ENCODE data around the gene ZNF438. TPM values are rescaled to one million over a fixed set of nuclear protein-coding genes. Genes with fewer than 3 reads are reported as not detected.

ZNF438 gene
- total RNA-seq, 2 donors from 2014 or later, result 11.4 to 11.6 TPM

DNA sequence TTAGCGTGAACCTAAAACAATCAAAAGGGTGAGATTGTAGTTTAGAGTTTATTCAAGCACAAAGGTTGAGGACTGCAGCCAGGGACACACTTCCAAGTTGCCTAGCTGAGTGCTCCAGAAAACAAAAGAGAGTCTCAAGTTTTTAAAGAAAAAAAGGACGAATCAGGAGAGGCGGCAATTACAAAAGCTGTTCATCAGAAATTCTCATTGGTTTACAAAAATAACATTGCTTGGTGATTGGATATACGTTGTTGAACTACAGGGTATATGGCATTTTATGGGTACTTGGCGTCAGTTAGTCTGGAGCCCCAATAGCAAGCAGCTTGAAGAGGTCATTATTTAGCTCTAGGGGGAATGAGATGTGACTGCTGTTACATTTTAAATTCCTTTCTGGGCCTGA is 11.5 kb downstream of the ZNF438 start:
- DNase-seq (no peak), ATAC-seq (peak in 1 of 2 donors; percentile 64)
- intact Hi-C loops (cut with DNase I), result loop anchor here in 1 of 2 donors (10.0 kb wide), 2 partner anchors 45 to 105 kb away; no protein-coding TSS in a partner anchor

DNA sequence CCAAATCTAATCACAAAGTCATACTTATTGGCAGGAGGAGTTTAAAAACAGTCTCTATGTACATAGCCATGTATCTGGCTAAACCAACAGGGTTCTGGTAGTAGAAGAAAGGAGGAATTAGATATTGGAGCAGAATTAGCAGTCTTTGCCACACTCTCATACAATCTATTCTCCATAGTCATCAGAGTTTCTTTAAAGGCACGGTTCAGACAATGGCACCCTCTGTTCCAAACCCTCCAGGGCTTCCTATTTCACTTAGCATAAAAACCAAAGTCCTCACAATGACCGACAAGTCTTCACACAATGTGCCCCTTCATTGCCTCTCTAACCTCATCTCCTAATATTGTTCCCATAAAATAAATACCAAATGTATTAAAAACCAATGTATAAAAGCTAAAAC is 12.7 kb downstream of the ZNF438 start:
- intact Hi-C loops (cut with DNase I), result no loop called here
- DNase-seq, result no peak
- ATAC-seq, result peak in 1 of 2 donors; percentile 36

DNA sequence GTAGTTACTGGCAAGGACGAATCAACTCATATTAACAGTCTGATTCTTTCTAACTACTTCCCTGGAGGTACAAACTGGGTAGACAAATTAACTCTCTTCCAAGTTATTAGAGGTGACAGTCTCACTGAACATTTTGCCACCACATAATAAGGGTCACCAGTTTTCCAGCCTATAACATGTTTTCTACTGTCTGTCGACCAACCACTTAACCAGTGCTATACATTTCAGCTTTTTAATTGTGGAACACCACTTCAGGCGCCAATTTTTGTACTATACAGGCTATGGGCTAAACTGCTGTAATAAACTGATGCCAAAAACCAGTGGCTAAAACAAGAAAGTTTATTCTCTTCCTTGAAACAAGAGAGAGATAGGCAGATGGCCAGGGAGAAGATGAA is 13.3 kb downstream of the ZNF438 start:
- intact Hi-C loops (cut with DNase I), result no loop called here
- no peak for ATAC-seq
- DNase-seq, result no peak

DNA sequence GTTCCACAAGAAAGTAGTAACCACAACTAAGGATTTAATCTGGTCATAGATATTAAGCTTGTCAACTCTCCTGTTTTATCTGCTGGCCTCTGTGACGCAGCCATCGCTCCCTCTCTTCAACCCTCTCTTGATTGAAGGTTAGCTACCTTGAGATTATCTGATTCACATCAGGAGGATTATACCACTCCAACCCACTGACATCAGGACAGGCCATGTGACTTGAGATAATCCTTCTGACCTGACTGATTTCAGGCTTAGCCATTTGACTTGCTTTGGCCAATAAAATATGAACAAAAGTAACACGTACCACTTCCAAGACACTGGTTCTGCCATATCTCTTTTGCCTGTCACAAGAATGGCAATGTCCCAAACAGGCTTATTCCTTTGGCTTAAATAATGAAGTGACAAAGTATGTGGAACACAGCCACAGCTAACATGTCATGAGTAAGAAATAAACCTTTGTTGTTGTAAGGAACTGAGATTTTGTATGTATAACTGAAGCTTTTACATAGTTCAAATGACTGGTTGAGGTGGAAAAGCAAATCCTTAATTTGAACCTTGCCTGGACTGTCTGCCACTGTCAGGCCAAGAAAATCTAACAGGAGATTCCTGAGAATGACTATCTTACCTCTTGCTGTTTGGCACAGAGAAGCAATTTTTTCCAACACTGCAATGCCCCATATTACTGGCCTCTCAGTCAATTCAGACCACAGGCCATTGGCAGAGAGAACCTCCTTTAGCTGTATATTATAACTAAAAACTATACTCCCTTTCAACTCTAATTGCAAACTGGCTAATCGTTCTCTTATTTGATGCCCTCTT is 13.9 kb downstream of the ZNF438 start:
- intact Hi-C loops (cut with DNase I), result no loop called here
- ATAC-seq, result peak; percentile 48 to 52
- DNase-seq, result no peak

DNA sequence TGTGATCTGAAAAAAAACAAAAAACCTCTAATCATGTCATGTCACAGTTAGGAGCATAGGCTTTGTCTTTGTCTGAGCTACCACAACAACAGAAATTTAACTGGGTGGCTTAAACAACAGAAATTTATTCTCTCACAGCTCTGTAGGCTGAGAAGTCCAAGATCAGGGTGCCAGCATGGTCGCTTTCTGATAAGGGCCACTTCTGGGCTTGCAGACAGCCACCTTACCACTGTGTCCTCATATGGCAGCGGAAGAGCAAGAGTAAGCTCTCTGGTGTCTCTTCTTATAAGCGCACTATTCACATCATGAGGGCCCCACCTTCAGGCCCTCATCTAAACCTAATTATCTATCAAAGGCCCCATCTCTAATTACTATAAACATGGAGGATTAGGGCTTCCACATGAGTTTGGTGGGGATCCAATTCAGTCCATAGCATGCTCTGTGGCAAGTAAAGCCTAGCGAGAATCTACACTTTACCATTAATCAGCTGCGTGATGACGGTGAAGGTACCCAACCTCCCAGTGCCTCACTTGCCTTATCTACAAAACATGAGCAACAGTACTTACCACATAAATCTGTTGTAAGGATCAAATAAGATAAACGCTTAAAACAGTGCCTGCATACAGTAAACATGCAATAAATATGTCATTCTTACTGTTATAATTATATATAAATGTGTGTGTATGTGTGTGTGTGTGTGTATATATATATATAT is 17.3 kb downstream of the ZNF438 start:
- ATAC-seq, result no peak
- no peak for DNase-seq
- intact Hi-C loops (cut with DNase I), result no loop called here

DNA sequence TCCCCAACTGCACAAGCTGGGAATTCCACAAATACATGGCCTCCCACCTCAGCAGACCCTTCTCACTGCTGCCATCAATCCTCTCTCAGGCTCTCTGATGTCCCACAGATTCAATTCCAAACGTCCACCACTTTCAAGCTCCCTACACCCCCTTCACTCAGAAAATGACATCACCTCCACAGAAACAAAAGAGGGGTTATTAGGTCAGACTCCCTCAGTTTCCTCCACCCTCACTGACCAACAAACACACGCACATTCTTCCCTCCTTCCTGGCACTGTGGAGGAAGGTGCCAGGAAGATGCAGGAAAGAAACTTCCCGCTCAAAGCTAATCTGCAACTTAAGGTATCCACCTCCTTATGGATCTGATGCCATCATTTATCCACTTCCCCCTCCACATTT is 18.3 kb downstream of the ZNF438 start:
- ATAC-seq (no peak), DNase-seq (no peak)
- intact Hi-C loops (cut with DNase I), result no loop called here

DNA sequence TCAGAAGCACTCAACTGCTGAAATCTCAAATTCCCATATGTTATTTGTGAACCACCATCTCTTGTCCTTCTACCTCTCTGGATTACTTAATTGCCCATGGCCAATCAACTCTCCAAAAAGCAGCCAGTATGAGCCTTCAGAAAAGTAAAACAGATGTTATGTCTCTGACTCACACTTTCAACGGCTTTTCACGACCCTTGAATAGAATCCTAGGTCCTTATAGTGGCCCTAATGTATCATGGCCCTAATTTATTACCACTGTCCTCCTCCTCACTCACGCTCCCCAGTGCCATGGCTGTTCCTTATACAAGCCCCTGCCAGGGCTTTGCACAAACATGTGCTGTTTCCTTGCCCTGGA is 20.0 kb downstream of the ZNF438 start:
- DNase-seq, result no peak
- no peak for ATAC-seq
- intact Hi-C loops (cut with DNase I), result no loop called here

DNA sequence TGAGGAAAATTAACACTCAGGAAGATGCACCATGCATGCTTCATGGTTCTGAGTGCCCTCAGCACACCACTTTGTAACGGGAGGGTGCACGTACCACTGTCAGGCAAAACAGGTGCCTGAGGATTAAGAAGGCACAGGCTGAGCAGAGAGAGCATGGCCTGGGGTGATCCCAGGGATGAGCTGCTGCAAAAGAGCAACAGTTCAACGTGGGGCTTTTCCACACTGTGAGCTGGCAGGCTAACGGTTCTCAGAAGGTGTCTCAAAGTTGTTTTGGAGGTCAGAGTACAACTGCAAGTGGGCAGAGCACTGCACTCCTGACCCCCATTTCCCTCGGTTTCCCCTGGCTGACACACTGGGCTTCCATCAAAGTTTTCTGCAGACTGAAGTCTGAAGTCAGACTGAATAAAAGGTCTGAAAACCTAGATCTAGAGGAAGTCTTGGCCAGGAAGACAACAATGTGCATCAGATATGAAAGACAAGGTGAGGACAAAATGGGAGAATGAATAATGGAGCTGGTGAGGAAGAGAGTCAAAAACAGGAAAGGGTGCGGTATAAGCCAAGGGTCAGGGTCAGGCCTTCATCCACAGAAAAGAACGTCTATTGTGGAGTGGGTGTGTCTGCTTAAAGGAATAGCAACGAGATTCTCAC is 20.5 kb downstream of the ZNF438 start:
- DNase-seq, result no peak
- ATAC-seq, result peak in 1 of 2 donors; percentile 67

DNA sequence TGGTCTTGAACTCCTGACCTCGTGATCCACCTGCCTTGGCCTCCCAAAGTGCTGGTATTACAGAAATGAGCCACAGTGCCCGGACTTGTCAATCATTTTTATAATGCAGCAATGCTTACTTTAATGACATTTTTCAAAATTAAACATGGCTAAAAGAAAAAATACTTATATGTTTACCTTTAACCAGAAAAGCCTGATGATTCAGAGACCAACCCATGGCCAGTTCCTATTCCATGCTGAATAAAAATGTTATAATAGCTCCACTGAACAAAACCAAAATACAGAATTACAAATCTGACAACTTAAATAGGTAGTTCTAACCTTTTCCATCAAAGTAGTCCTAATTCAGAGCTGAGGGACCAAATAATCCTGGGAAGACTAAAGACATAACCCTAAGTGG is 21.6 kb downstream of the ZNF438 start:
- intact Hi-C loops (cut with DNase I), result no loop called here
- no peak for ATAC-seq
- no peak for DNase-seq

More for the DNA sequence above, 20.5 kb downstream of the ZNF438 start:
- intact Hi-C loops (cut with DNase I), result no loop called here

DNA sequence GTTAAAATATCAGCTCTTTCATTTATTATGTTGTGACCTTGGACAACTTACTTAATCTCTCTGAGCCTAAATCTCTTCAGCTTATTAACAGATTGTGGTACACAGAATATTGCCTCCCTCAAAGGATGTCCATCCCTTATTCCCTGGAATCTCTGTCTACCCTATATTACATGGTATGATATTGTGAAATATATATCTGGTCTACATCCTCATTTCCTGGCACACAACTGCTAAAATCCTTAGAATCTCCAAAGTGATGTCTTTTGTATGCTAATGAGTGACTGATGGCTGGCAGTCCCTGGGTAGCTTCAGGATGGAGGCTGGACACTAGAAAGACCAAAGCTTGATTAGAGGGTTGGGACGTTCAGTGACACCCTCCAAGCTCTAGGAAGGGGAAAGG is 25.8 kb downstream of the ZNF438 start:
- DNase-seq, result no peak
- ATAC-seq, result no peak
- intact Hi-C loops (cut with DNase I), result no loop called here

- peak in 1 of 2 donors; percentile 61 for ATAC-seq
- DNase-seq, result no peak
- intact Hi-C loops (cut with DNase I), result no loop called here
These were observed 27.0 kb downstream of the ZNF438 start for GRCh38 chr10:31004611-31005193.

DNA sequence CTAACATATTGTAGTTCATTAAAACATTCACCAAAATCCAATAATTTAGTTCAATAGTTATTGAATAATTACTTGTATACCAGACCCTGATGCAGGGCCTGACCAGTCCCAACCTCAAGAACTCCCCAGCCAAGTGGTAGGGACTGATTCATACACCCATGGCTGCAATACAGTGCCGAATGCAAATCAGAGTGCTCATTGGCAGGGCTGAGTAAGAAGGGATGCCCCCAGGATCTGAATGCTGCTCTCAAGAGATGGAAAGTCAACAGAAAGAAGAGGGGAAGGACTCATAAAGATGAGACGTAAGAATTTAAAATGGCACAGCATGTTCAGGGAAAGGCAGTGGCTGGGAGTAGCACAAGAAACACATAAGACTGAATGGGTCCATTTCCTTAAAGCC is 29.9 kb downstream of the ZNF438 start:
- DNase-seq (no peak), ATAC-seq (no peak)
- intact Hi-C loops (cut with DNase I), result no loop called here

GRCh38 chr10:31000867-31001266 is 30.8 kb downstream of the ZNF438 start:
- intact Hi-C loops (cut with DNase I), result no loop called here
- no peak for DNase-seq
- peak in 1 of 2 donors; percentile 47 for ATAC-seq

DNA sequence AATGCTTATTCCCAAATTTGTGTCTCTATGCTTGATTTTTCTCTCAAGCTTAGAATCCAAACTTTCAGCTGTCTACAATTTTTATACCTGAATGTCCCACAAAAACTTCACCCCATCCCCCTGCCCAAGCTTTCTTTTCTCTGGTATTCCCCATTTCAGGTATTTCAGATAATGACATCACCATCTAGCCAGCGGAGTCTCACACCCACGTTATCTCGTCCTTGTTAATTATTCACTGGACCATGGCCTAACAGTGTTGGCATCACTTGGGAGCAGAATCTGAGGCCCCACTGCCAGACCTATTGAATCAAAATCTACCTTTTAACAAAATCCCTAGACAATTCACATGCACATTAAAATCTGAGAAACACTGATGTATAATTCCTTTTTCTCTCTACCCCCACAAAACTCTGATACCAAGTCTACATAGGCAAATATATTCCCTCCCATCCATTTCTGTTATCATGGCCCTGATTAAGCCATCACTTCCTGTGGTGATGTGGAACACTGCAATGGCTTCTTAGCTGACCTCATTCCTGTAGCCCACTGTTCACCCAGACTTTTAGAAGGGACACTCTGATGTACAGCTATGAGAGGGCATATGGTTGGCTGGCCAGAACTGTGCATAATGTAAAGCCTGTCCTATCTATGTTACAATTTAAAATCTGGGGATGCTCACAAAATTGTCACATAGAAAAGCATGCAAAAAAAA is 31.4 kb downstream of the ZNF438 start:
- intact Hi-C loops (cut with DNase I), result no loop called here
- ATAC-seq (peak in 1 of 2 donors; percentile 50), DNase-seq (no peak)

- DNase-seq (no peak), ATAC-seq (peak; percentile 57 to 90)
- intact Hi-C loops (cut with DNase I), result no loop called here
These were observed 32.5 kb downstream of the ZNF438 start for GRCh38 chr10:30999070-30999712.

GRCh38 chr10:30997536-30998235 is 34.0 kb downstream of the ZNF438 start:
- intact Hi-C loops (cut with DNase I), result no loop called here
- ATAC-seq, result no peak
- DNase-seq, result no peak

DNA sequence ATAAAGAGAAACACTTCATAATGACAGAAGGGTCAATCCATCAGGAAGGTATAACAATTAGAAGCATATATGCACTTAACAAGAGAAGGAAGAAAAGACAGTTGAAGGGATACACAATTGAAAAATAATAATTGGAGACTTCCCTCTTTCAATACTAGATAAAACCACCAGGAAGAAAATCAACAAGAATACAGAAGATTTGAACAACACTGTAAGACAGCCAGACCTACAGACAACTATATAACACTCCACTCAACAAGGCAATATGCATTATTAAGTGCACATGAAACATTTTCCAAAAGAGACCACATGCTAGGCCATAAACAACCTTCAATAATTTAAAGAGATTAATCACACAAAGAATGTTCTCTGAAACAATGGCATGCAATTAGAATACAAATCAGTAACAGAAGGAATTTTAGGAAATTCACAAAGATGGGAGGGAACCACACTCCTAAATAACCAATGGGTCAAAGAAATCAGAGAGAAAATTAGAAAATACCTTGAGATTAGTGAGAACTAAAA is 35.1 kb downstream of the ZNF438 start:
- ATAC-seq (no peak), DNase-seq (no peak)
- intact Hi-C loops (cut with DNase I), result no loop called here

All from left cardiac atrium (tissue), 4 donors.